IPS DF 19.7 (cell line): Measurements from ENCODE around the gene SCYGR1.
"Not testable (repeated sequence)": the region's sequence is repeated elsewhere in the genome, so short reads cannot be mapped to it uniquely, and the experiment has no call there.

Source experiments
- DNase-seq: peaks from one replicate; pipeline ENCODE4 v3.0.0-alpha.2; 2013; ENCODE audit warnings: low read depth, low spot score

Gene SCYGR1

GRCh38 chr2:227387583-227387982 is at the start of gene SCYGR1:
Gene SCYGR1 (minus strand): TSS chr2:227387949. CDS start chr2:227387949, 0 bp downstream.
- DNase-seq, result not testable (repeated sequence)

- DNase-seq, result no peak
Measured at GRCh38 chr2:227436436-227437174, 48.9 kb upstream of the SCYGR1 start.

GRCh38 chr2:227433171-227433570 is 45.4 kb upstream of the SCYGR1 start:
- DNase-seq, result no peak

GRCh38 chr2:227430639-227431038 is 42.9 kb upstream of the SCYGR1 start:
- no peak for DNase-seq

- DNase-seq, result no peak
Measured at GRCh38 chr2:227428731-227429285, 41.1 kb upstream of the SCYGR1 start.

- DNase-seq, result no peak
Measured at GRCh38 chr2:227423656-227424499, 36.1 kb upstream of the SCYGR1 start.

GRCh38 chr2:227420087-227421052 is 32.6 kb upstream of the SCYGR1 start:
- no peak for DNase-seq

- no peak for DNase-seq
Measured at GRCh38 chr2:227416701-227417100, 29.0 kb upstream of the SCYGR1 start.

GRCh38 chr2:227415538-227416424 is 28.0 kb upstream of the SCYGR1 start:
- DNase-seq, result no peak

- DNase-seq, result no peak
Measured at GRCh38 chr2:227414846-227415245, 27.1 kb upstream of the SCYGR1 start.

- no peak for DNase-seq
Measured at GRCh38 chr2:227413371-227413770, 25.6 kb upstream of the SCYGR1 start.

GRCh38 chr2:227412877-227413276 is 25.1 kb upstream of the SCYGR1 start:
- DNase-seq, result no peak

- DNase-seq, result no peak
Measured at GRCh38 chr2:227411990-227412350, 24.2 kb upstream of the SCYGR1 start.

- DNase-seq, result no peak
Measured at GRCh38 chr2:227411320-227411989, 23.7 kb upstream of the SCYGR1 start.

- DNase-seq, result no peak
Measured at GRCh38 chr2:227410191-227410590, 22.4 kb upstream of the SCYGR1 start.

GRCh38 chr2:227407591-227408151 is 19.9 kb upstream of the SCYGR1 start:
- no peak for DNase-seq

GRCh38 chr2:227406177-227407031 is 18.7 kb upstream of the SCYGR1 start:
- DNase-seq, result peak; percentile 71

GRCh38 chr2:227404585-227405271 is 17.0 kb upstream of the SCYGR1 start:
- no peak for DNase-seq
